Prostate gland (tissue), 2 donors: ENCODE measurements around the gene MPP2. TPM values are rescaled to one million over a fixed set of nuclear protein-coding genes. Genes with fewer than 3 reads are reported as not detected.

Experiments
- DNase-seq: peaks from one replicate; pipeline ENCODE4 v3.0.0-alpha.2; 2019; ENCODE audit warnings: low spot score
- H3K27ac ChIP-seq, 2 donors: fragments of 200-600 bp; sonication (generic); 2 replicates each; pipeline ENCODE4 v1.5.1; 2017 to 2019
- H3K27me3 ChIP-seq: fragments of 200-600 bp; sonication (generic); replicated peaks from 2 replicates; pipeline ENCODE4 v1.5.1; 2019; ENCODE audit not compliant: insufficient read depth
- H3K36me3 ChIP-seq, 2 donors: fragments of 200-600 bp; sonication (generic); 1 replicate in 1 of 2; 2 replicates in 1 of 2; pipeline versions ENCODE4 v1.5.1 to v1.8.1; 2017 to 2019
- H3K4me1 ChIP-seq: fragments of 200-600 bp; sonication (generic); replicated peaks from 2 replicates; pipeline ENCODE4 v1.5.1; 2019
- H3K4me3 ChIP-seq, 2 donors: fragments of 200-600 bp; sonication (generic); 2 replicates each; pipeline ENCODE4 v1.5.1; 2017 to 2019
- H3K9me3 ChIP-seq: fragments of 200-600 bp; sonication (generic); 2 replicates; pipeline ENCODE4 v1.5.1; 2017
- POLR2A ChIP-seq: fragments of 450-650 bp; IDR thresholded peaks from one replicate; pipeline ENCODE4 v1.6.1; 2016; ENCODE audit warnings: antibody characterized with exemption, mild to moderate bottlenecking
- POLR2AphosphoS5 ChIP-seq: sonication (generic); formaldehyde crosslinking; IDR thresholded peaks from one replicate; pipeline ENCODE4 v1.6.1; 2017; ENCODE audit warnings: antibody characterized with exemption
- WGBS: methylation state at CpG from one replicate; pipeline ENCODE4 v1.1.5; 2018; 5-methylcytosine and 5-hydroxymethylcytosine counted together
- intact Hi-C: fragments of 100-400 bp; cut with DNase I; formaldehyde crosslinking; loops from one replicate; pipeline ENCODE4 v1.14.2; 2022
- total RNA-seq, 2 donors: library from RNA; depleted of rRNA; stranded (reverse); fragments of >200 nt; gene quantifications; one replicate each; pipeline ENCODE4 v1.1.0, GENCODE V29; 2016
- TF ChIP-seq, protein P1 (sequence below), 4 experiments: fragments of 200-600 bp in 2 of 4; fragments of 450-650 bp in 2 of 4; sonication (generic) in 2 of 4; IDR thresholded peaks; 1 replicate in 3 of 4; 2 replicates in 1 of 4; pipeline ENCODE4 v1.5.1; 2016 to 2019; ENCODE audit warnings: antibody characterized with exemption in 4 of 4, mild to moderate bottlenecking in 2 of 4, moderate library complexity in 2 of 4

MPP2 gene
- total RNA-seq, 2 donors from 2014 or later, result 14.9 to 17.7 TPM

GRCh38 chr17:43839670-43840108 is 67.6 kb downstream of the MPP2 start:
- no peaks in the 10 kb centered on the region for H3K4me1 ChIP-seq
- intact Hi-C loops, result no loop called here
- DNase-seq, result peak; percentile 33
- WGBS, result 35% methylated on average over 7 of the region's 7 CpGs
- no peaks in the 10 kb centered on the region for H3K36me3 ChIP-seq
- TF ChIP-seq, protein P1, sequence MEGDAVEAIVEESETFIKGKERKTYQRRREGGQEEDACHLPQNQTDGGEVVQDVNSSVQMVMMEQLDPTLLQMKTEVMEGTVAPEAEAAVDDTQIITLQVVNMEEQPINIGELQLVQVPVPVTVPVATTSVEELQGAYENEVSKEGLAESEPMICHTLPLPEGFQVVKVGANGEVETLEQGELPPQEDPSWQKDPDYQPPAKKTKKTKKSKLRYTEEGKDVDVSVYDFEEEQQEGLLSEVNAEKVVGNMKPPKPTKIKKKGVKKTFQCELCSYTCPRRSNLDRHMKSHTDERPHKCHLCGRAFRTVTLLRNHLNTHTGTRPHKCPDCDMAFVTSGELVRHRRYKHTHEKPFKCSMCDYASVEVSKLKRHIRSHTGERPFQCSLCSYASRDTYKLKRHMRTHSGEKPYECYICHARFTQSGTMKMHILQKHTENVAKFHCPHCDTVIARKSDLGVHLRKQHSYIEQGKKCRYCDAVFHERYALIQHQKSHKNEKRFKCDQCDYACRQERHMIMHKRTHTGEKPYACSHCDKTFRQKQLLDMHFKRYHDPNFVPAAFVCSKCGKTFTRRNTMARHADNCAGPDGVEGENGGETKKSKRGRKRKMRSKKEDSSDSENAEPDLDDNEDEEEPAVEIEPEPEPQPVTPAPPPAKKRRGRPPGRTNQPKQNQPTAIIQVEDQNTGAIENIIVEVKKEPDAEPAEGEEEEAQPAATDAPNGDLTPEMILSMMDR (IDR thresholded peaks at IDR 0.05), result no peak
- TF ChIP-seq POLR2A (no peak), POLR2AphosphoS5 (peak; percentile 9)
- H3K4me3 ChIP-seq, result no peak overlapping the region
- no peaks in the 10 kb centered on the region for H3K9me3 ChIP-seq
- no peaks in the 10 kb centered on the region for H3K27me3 ChIP-seq
- no peak overlapping the region for H3K27ac ChIP-seq

GRCh38 chr17:43834106-43834505 is 73.2 kb downstream of the MPP2 start:
- Histone ChIP-seq H3K36me3 (no peaks in the 10 kb centered on the region), H3K27ac (no peak overlapping the region), H3K27me3 (no peaks in the 10 kb centered on the region), H3K4me3 (no peak overlapping the region), H3K4me1 (no peaks in the 10 kb centered on the region), H3K9me3 (no peaks in the 10 kb centered on the region)
- intact Hi-C loops, result loop anchor here (5.0 kb wide), 1 partner anchor 57 kb away; the partner anchor contains the start of gene DUSP3
- TF ChIP-seq POLR2A (no peak), POLR2AphosphoS5 (no peak)
- TF ChIP-seq, protein P1 (IDR thresholded peaks at IDR 0.05), result no peak
- no peak for DNase-seq
- WGBS, result 56% methylated on average over 2 of the region's 2 CpGs

DNA sequence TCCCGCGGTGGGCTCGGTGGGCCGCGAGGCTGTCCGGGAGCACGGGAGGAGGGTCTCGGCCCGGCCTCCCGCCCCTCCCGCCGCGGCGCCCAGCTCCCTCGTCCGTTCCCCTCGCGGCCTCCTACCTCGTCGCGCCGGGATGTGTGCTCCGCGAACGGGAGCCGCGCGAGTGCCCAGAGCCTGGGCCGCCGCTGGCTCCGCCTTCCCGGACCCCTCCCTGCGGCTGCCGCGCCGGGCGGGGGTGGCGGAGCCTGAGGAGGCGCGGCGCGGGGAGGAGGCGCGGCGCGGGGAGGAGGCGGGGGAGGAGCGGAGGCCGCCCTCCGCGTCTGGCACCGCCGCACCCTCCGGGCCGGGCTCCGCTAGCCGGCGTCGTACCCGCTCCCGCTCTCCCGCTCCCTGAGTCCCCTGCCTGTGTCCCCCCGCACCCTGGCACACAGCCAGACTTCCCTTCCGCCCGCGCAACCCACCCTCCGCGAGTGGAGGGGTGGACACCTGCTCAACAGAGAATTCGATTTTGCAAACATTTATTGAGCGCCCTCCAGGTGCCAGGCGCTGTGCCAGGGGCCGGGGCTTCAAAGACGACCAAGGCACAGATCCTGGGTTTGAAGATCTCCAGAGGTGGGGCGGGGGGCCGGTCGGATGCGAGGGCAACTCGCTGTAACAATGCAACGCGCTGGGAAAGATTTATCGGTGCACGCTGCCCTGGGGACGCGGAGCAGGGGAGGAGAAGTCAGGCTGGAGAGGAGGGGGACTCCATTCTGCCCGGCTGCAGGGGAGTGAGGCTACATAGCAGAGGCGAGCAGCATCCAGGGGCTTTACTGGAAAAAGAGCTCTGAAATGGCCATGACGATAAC is 74.1 kb downstream of the MPP2 start, which contains the start of gene MPP3:
TSS of gene MPP3 (minus strand) at position 171 of the 854 bp plus-strand sequence. CDS start 1,240 bp downstream, outside the sequence.
- Histone ChIP-seq H3K9me3 (no peaks in the 10 kb centered on the region), H3K36me3 (no peaks in the 10 kb centered on the region), H3K4me3 (peak within 1 kb of the TSS; percentile 58 to 79), H3K27ac (peak within 1 kb of the TSS; percentile 64 to 65), H3K4me1 (no peaks in the 10 kb centered on the region), H3K27me3 (no peaks in the 10 kb centered on the region)
- 1% methylated on average over 35 of the region's 87 CpGs for WGBS
- TF ChIP-seq POLR2A (peak; percentile 55), POLR2AphosphoS5 (no peak)
- TF ChIP-seq, protein P1 (IDR thresholded peaks at IDR 0.05), result no peak
- DNase-seq, result peak; percentile 52
- intact Hi-C loops, result loop anchor here (5.0 kb wide), 1 partner anchor 56 kb away; the partner anchor contains the start of gene DUSP3

DNA sequence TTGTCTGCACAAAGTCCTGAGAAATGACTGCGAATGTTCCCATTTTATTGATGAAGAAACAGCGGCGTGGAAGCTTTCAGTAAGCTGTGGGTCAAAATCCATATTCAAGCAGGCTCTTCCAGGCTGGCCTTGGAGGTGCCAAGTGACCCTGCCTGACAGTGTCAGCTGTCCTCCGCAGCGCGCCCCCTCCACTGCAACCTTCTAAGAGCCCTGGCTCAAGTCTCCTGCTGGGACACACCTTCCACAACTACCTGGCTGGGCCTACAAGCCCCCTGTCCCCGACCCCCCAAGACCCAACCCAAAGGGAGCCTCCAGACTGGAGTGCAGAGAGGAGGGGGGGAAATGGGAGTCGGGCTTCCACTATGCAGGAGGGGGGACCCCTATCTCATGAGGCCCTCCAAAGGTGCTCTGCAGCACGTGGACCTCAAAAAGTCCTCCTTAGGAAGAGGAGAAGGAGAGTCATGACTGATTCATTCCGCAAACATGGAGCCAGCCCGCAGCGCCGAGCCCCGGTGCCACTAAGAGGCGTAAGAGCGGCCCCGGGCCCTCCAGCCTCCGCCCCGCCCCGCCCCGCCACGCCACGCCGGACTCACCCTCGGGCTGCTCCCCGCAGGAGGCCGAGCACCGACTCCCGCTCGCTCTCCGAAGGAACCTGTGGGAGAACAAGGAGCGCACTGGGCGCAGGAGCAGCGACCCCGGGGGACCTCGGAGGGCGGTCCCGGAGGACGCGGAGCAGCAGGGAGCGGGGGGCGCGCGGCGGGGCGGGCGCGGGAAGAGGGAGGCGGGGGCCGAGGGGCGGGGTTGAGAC is 75.0 kb downstream of the MPP2 start:
- Histone ChIP-seq H3K27ac (peak overlapping the region; percentile 64 to 65), H3K36me3 (no peaks in the 10 kb centered on the region), H3K4me1 (no peaks in the 10 kb centered on the region), H3K4me3 (peak overlapping the region; percentile 58 to 79), H3K9me3 (no peaks in the 10 kb centered on the region), H3K27me3 (no peaks in the 10 kb centered on the region)
- intact Hi-C loops, result loop anchor here (5.0 kb wide), 1 partner anchor 55 kb away; the partner anchor contains the start of gene DUSP3
- TF ChIP-seq POLR2A, result no peak
- TF ChIP-seq POLR2AphosphoS5, result no peak
- TF ChIP-seq, protein P1 (IDR thresholded peaks at IDR 0.05), result no peak
- 15% methylated on average over 31 of the region's 51 CpGs for WGBS
- peak; percentile 10 for DNase-seq
